DND-41 (cell line): ENCODE data around the gene CMTM7.

Experiments used
- CTCF ChIP-seq: IDR thresholded peaks from 2 replicates; pipeline ENCODE4 v1.5.1; 2012; ENCODE audit warnings: borderline replicate concordance, low read length, moderate library complexity, mild to moderate bottlenecking; ENCODE audit not compliant: poor library complexity, severe bottlenecking; ENCODE audit errors: extremely low read depth
- EZH2 ChIP-seq: IDR thresholded peaks from 3 replicates; pipeline ENCODE4 v1.6.1; 2012; ENCODE audit warnings: borderline replicate concordance, low read depth, mild to moderate bottlenecking, moderate library complexity, low read length, inconsistent platforms; ENCODE audit not compliant: severe bottlenecking

- TF ChIP-seq CTCF, result no peak
- TF ChIP-seq EZH2, result no peak
Observed at GRCh38 chr3:32354362-32354778, 37.3 kb upstream of the CMTM7 start.
